ENCODE data around the gene ANKRD22. TPM values are rescaled to one million over a fixed set of nuclear protein-coding genes. Genes with fewer than 3 reads are reported as not detected.

ANKRD22 gene
- total and polyA plus RNA-seq, 9 donors, result 0.11 to 0.44 (median 0.16) TPM; not detected in 4

DNA sequence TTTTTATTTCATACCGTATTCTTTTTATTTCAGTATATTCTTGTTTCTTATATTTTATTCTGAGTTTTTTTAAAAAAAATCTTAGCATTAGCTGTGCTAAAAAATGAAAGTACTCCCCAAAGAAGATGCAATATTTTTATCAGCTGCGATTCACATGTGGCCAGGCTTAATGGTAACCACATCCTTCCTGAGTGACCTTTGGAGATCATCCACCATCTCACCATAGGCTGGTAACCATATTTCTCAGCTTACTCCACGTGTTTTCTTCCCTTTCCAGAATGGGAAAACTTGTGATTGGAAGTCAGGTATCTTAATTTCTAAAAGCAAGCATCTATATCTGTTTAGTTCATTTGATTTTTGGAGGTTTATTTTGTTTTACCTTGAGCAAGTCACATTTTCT, 67.9 kb downstream of the ANKRD22 start:
- no peak for DNase-seq
- H3K4me1 ChIP-seq (ENCODE audit: control insufficient read depth, insufficient read depth, low read length), result no peaks in the 10 kb centered on the region
- H3K4me3 ChIP-seq (ENCODE audit: low read length), result no peak overlapping the region
- H3K36me3 ChIP-seq (ENCODE audit: control insufficient read depth, insufficient read depth, low read length), result no peaks in the 10 kb centered on the region
- no peaks in the 10 kb centered on the region for H3K27me3 ChIP-seq (ENCODE audit: control insufficient read depth, insufficient read depth, low read length)
- H3K27ac ChIP-seq (ENCODE audit: low read length), result no peak overlapping the region
- H3K9me3 ChIP-seq (replicated peaks; ENCODE audit: control insufficient read depth, low read depth, low read length), result no peaks in the 10 kb centered on the region
- no CpG with 5 or more reads among the region's 3 CpGs for WGBS (ENCODE audit: insufficient coverage)

DNA sequence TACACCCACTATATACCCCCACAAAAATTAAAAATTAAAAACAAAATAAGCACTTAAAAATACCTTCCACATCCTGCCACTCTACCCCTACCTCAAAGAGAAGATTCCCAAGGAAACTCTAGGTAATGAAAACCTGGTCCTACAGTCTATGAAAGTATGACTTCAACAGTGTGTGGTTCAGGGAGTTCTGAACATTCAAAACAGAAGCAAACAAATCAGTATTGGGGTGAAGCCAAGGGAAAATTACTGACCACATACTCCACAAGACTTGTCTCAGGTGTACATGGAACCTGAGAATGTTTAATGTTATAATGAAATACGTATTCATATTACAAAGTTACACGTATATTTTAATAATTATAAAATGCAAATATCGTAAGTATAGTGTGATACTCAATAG, 69.4 kb downstream of the ANKRD22 start:
- Histone ChIP-seq H3K4me3 (ENCODE audit: low read length) (no peak overlapping the region), H3K36me3 (ENCODE audit: control insufficient read depth, insufficient read depth, low read length) (no peaks in the 10 kb centered on the region), H3K9me3 (replicated peaks; ENCODE audit: control insufficient read depth, low read depth, low read length) (no peaks in the 10 kb centered on the region), H3K4me1 (ENCODE audit: control insufficient read depth, insufficient read depth, low read length) (no peaks in the 10 kb centered on the region), H3K27ac (ENCODE audit: low read length) (no peak overlapping the region), H3K27me3 (ENCODE audit: control insufficient read depth, insufficient read depth, low read length) (no peaks in the 10 kb centered on the region)
- WGBS (ENCODE audit: insufficient coverage), result no CpG with 5 or more reads among the region's 3 CpGs
- DNase-seq, result no peak

DNA sequence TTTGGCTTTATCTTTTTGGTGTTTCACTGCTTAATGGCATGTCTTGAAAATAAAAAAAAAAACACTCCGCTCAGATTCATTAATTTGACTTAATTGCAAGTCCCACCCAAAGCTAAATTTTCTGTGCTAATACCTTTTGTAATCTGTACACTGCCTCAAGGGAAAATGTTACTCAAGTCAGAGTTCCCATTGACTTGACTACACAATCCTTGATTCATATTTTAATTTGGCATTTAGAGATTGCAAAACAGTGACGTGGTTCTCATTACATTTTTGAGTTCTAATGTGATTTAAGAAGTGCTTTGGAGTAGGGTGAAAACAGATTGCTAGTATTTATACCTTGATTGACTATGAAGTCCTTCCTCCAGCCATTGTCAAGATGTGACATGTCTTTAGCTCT, 70.4 kb downstream of the ANKRD22 start:
- no CpG with 5 or more reads among the region's 2 CpGs for WGBS (ENCODE audit: insufficient coverage)
- no peaks in the 10 kb centered on the region for H3K27me3 ChIP-seq (ENCODE audit: control insufficient read depth, insufficient read depth, low read length)

More for the DNA sequence above, 70.4 kb downstream of the ANKRD22 start:
- Histone ChIP-seq H3K9me3 (replicated peaks; ENCODE audit: control insufficient read depth, low read depth, low read length) (no peaks in the 10 kb centered on the region), H3K4me1 (ENCODE audit: control insufficient read depth, insufficient read depth, low read length) (no peaks in the 10 kb centered on the region), H3K36me3 (ENCODE audit: control insufficient read depth, insufficient read depth, low read length) (no peaks in the 10 kb centered on the region), H3K27ac (ENCODE audit: low read length) (no peak overlapping the region), H3K4me3 (ENCODE audit: low read length) (no peak overlapping the region)
- DNase-seq, result no peak

Other genes with a start within 250 kb of the ANKRD22 start
- not detected for gene LIPF, start 187.4 kb downstream of the ANKRD22 start, total RNA-seq
- under 1 TPM in 2 of 8 donors, not detected in 6; 0.16 to 0.79 TPM for gene LIPF, start 187.4 kb downstream of the ANKRD22 start, polyA plus RNA-seq (ENCODE audit: insufficient read depth in 1 of 8, insufficient read length in 8 of 8, low replicate concordance in 1 of 8)
- gene LIPK, start 145.6 kb downstream of the ANKRD22 start, total RNA-seq, result not detected
- under 1 TPM in 2 of 8 donors, not detected in 6; 0.27 to 0.57 TPM for gene LIPK, start 145.6 kb downstream of the ANKRD22 start, polyA plus RNA-seq (ENCODE audit: insufficient read depth in 1 of 8, insufficient read length in 8 of 8, low replicate concordance in 1 of 8)
- not detected for gene LIPN, start 91.8 kb downstream of the ANKRD22 start, total RNA-seq
- not detected for gene LIPN, start 91.8 kb downstream of the ANKRD22 start, polyA plus RNA-seq (ENCODE audit: insufficient read depth in 1 of 8, insufficient read length in 8 of 8, low replicate concordance in 1 of 8)
- not detected for gene LIPM, start 49.1 kb downstream of the ANKRD22 start, total RNA-seq
- gene LIPM, start 49.1 kb downstream of the ANKRD22 start, polyA plus RNA-seq (ENCODE audit: insufficient read depth in 1 of 8, insufficient read length in 8 of 8, low replicate concordance in 1 of 8), result under 1 TPM in 1 of 8 donors, not detected in 7; 0.14 TPM
- gene STAMBPL1, start 28.4 kb upstream of the ANKRD22 start, total RNA-seq, result 10.3 TPM
- 1 to 10 TPM; 5.2 to 7.2 (median 6.2) TPM for gene STAMBPL1, start 28.4 kb upstream of the ANKRD22 start, polyA plus RNA-seq (ENCODE audit: insufficient read depth in 1 of 8, insufficient read length in 8 of 8, low replicate concordance in 1 of 8)
- 214 TPM for gene ACTA2, start 100.9 kb upstream of the ANKRD22 start, total RNA-seq
- 100 to 1,000 TPM; 209 to 308 (median 273) TPM for gene ACTA2, start 100.9 kb upstream of the ANKRD22 start, polyA plus RNA-seq (ENCODE audit: insufficient read depth in 1 of 8, insufficient read length in 8 of 8, low replicate concordance in 1 of 8)
- 7.2 TPM for gene FAS, start 139.0 kb upstream of the ANKRD22 start, total RNA-seq
- 10 to 100 TPM in 1 of 8 donors, 1 to 10 TPM in 7; 5.6 to 12.1 (median 8.0) TPM for gene FAS, start 139.0 kb upstream of the ANKRD22 start, polyA plus RNA-seq (ENCODE audit: insufficient read depth in 1 of 8, insufficient read length in 8 of 8, low replicate concordance in 1 of 8)

Data from muscle of leg (tissue), 11 donors.